Measurements from ENCODE around the gene COL4A3.

COL4A3 gene

GRCh38 chr2:227293531-227293930 lies 129.1 kb downstream of the COL4A3 start:
- DNase-seq (ENCODE audit: low read depth), result no peak

- no peak for DNase-seq (ENCODE audit: low read depth)
These were observed 131.4 kb downstream of the COL4A3 start for GRCh38 chr2:227295806-227296205.

GRCh38 chr2:227296671-227297405 lies 132.4 kb downstream of the COL4A3 start:
- no peak for DNase-seq (ENCODE audit: low read depth)

GRCh38 chr2:227301523-227301922 lies 137.1 kb downstream of the COL4A3 start:
- DNase-seq (ENCODE audit: low read depth), result no peak

- no peak for DNase-seq (ENCODE audit: low read depth)
These were observed 144.4 kb downstream of the COL4A3 start for GRCh38 chr2:227308784-227309183.

- DNase-seq (ENCODE audit: low read depth), result no peak
These were observed 146.3 kb downstream of the COL4A3 start for GRCh38 chr2:227310756-227311110.

- DNase-seq (ENCODE audit: low read depth), result no peak
These were observed 147.6 kb downstream of the COL4A3 start for GRCh38 chr2:227311861-227312506.

GRCh38 chr2:227312579-227312978 lies 148.2 kb downstream of the COL4A3 start:
- no peak for DNase-seq (ENCODE audit: low read depth)

GRCh38 chr2:227313310-227313709 lies 148.9 kb downstream of the COL4A3 start:
- no peak for DNase-seq (ENCODE audit: low read depth)

GRCh38 chr2:227317834-227318233 lies 153.4 kb downstream of the COL4A3 start:
- no peak for DNase-seq (ENCODE audit: low read depth)

- DNase-seq (ENCODE audit: low read depth), result no peak
These were observed 156.1 kb downstream of the COL4A3 start for GRCh38 chr2:227320305-227321094.

- DNase-seq (ENCODE audit: low read depth), result no peak
These were observed 158.2 kb downstream of the COL4A3 start for GRCh38 chr2:227322530-227323205.

- no peak for DNase-seq (ENCODE audit: low read depth)
These were observed 159.4 kb downstream of the COL4A3 start for GRCh38 chr2:227323818-227324217.

- DNase-seq (ENCODE audit: low read depth), result no peak
These were observed 160.2 kb downstream of the COL4A3 start for GRCh38 chr2:227324642-227324994.

GRCh38 chr2:227324995-227325838 lies 160.8 kb downstream of the COL4A3 start, which contains the start of gene MFF:
Gene MFF (plus strand): TSS chr2:227325251. CDS start chr2:227330666, 5,415 bp downstream.
- DNase-seq (ENCODE audit: low read depth), result peak; percentile 91

- DNase-seq (ENCODE audit: low read depth), result no peak
These were observed 161.4 kb downstream of the COL4A3 start for GRCh38 chr2:227325839-227326195.

- DNase-seq (ENCODE audit: low read depth), result no peak
These were observed 162.4 kb downstream of the COL4A3 start for GRCh38 chr2:227326783-227327182.

GRCh38 chr2:227335713-227336112 lies 171.3 kb downstream of the COL4A3 start:
- DNase-seq (ENCODE audit: low read depth), result no peak

GRCh38 chr2:227337442-227337841 lies 173.0 kb downstream of the COL4A3 start:
- DNase-seq (ENCODE audit: low read depth), result no peak

- DNase-seq (ENCODE audit: low read depth), result no peak
These were observed 174.7 kb downstream of the COL4A3 start for GRCh38 chr2:227339098-227339599.

GRCh38 chr2:227340106-227340505 lies 175.7 kb downstream of the COL4A3 start:
- DNase-seq (ENCODE audit: low read depth), result no peak

Measured in stimulated activated CD8-positive, alpha-beta memory T cell treated with anti-CD3 and anti-CD28 coated beads, Interleukin-7, amount 100 ng/mL, for 24 hours (primary cell).